RWPE2 (cell line): ENCODE results near the gene HDAC10.

Experiments
- ATAC-seq: fragments of 200-7000 bp; cut with Tn5 transposase; 3 replicates; pipeline ENCODE4 v1.9.1; 2021; ENCODE audit warnings: low read depth
- DNase-seq: peaks from one replicate; pipeline ENCODE4 v3.0.0-alpha.2; 2020; ENCODE audit warnings: low spot score
- H3K27ac ChIP-seq: fragments of 450-650 bp; 2 replicates; pipeline ENCODE4 v1.5.1; 2017; ENCODE audit warnings: mild to moderate bottlenecking; ENCODE audit not compliant: poor library complexity, severe bottlenecking
- H3K27me3 ChIP-seq: fragments of 250-450 bp; sonication (Bioruptor Pico); 2 replicates; pipeline ENCODE4 v1.5.1; 2021; ENCODE audit warnings: mild to moderate bottlenecking, moderate library complexity; ENCODE audit not compliant: insufficient read depth, poor library complexity, severe bottlenecking
- H3K36me3 ChIP-seq: fragments of 250-450 bp; sonication (Bioruptor Pico); 2 replicates; pipeline ENCODE4 v1.5.1; 2020; ENCODE audit warnings: low read depth, mild to moderate bottlenecking, moderate library complexity
- H3K4me1 ChIP-seq: fragments of 250-450 bp; sonication (Bioruptor Pico); 2 replicates; pipeline ENCODE4 v1.5.1; 2021; ENCODE audit warnings: mild to moderate bottlenecking, moderate library complexity; ENCODE audit not compliant: insufficient read depth, poor library complexity, severe bottlenecking
- H3K4me3 ChIP-seq: fragments of 250-450 bp; sonication (Bioruptor Pico); 2 replicates; pipeline ENCODE4 v1.5.1; 2021; ENCODE audit warnings: mild to moderate bottlenecking, moderate library complexity; ENCODE audit not compliant: severe bottlenecking
- H3K9me3 ChIP-seq: fragments of 250-450 bp; sonication (Bioruptor Pico); 2 replicates; pipeline ENCODE4 v1.5.1; 2021; ENCODE audit warnings: mild to moderate bottlenecking, moderate library complexity; ENCODE audit not compliant: severe bottlenecking
- TF ChIP-seq, protein P1 (sequence below): fragments of 450-650 bp; IDR thresholded peaks from one replicate; pipeline ENCODE4 v1.5.1; 2017; ENCODE audit warnings: mild to moderate bottlenecking, moderate library complexity; ENCODE audit not compliant: poor library complexity, severe bottlenecking

Gene HDAC10

DNA sequence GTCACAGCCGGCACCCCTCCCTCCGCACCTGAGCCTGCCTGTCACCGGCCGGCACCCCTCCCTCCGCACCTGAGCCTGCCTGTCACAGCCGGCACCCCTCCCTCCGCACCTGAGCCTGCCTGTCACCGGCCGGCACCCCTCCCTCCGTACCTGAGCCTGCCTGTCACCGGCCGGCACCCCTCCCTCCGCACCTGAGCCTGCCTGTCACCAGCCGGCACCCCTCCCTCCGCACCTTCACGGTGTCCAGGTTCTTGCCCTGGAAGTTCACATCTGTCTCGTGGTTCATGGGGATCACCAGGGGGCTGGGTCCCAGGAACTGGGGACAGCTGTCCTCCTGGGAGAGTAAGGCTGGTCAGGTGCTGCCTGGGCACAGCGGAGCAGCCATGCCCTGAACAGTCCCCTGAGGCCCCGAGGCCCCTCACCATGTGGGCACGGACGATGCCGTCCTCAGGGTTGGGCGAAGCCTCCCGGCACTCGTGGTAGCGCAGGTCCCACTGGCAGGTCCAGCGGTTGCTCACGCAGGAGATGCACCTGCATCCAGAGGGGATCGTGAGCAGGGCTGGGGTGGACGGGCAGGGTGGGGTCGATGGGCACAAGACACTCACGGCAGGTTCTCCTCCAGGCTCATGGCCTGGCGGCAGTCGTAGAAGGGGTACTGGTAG, 34.6 kb upstream of the HDAC10 start:
- Histone ChIP-seq H3K4me3 (no peak overlapping the region), H3K27ac (no peak overlapping the region), H3K4me1 (peaks cover 11% of the 10 kb centered on the region), H3K36me3 (peaks cover 58% of the 10 kb centered on the region), H3K9me3 (no peaks in the 10 kb centered on the region), H3K27me3 (no peaks in the 10 kb centered on the region)
- no peak for DNase-seq
- no peak for ATAC-seq
- TF ChIP-seq, protein P1, sequence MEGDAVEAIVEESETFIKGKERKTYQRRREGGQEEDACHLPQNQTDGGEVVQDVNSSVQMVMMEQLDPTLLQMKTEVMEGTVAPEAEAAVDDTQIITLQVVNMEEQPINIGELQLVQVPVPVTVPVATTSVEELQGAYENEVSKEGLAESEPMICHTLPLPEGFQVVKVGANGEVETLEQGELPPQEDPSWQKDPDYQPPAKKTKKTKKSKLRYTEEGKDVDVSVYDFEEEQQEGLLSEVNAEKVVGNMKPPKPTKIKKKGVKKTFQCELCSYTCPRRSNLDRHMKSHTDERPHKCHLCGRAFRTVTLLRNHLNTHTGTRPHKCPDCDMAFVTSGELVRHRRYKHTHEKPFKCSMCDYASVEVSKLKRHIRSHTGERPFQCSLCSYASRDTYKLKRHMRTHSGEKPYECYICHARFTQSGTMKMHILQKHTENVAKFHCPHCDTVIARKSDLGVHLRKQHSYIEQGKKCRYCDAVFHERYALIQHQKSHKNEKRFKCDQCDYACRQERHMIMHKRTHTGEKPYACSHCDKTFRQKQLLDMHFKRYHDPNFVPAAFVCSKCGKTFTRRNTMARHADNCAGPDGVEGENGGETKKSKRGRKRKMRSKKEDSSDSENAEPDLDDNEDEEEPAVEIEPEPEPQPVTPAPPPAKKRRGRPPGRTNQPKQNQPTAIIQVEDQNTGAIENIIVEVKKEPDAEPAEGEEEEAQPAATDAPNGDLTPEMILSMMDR = no peak

DNA sequence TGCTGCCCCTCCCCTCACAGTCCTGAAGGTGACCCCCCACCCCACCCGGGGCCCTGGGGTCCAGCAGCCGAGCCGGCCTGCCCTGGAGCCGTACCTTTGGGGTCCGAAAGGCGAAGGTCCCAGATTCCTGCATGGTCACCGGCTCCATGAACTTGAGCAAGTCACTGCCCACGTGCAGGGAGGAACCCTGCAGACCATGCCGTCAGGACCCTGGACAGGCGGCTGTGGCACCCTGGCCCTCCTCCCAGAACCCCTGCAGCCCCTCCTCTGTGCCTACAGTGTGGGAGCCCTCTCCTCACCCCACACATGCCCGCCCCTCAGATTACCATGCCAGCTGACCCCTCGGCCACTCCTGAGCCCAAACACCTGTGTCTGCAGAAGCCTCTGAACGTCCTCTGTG, 33.4 kb upstream of the HDAC10 start:
- ATAC-seq (no peak), DNase-seq (no peak)
- Histone ChIP-seq H3K27me3 (no peaks in the 10 kb centered on the region), H3K4me3 (no peak overlapping the region), H3K27ac (no peak overlapping the region), H3K4me1 (peaks cover 11% of the 10 kb centered on the region), H3K36me3 (peaks cover 64% of the 10 kb centered on the region), H3K9me3 (no peaks in the 10 kb centered on the region)
- TF ChIP-seq, protein P1 = no peak

DNA sequence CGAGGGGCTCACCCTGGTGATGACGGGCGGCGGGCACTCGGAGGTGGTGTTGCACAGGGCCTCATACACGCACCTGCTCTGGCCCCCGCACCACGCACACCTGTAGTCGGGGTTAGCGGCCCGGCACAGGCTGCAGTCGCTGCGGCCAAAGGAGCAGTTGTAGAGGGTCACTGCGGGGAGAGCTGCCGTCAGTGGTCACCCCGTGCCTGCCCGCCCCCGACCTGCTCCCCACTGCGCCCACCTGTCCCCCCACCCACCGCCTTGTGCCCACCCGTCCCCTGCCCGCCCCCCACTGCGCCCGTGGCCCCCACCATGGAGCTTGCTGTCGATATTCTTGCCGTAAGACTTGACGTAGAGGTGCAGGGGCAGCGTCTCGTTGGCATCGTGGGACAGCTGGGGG, 32.8 kb upstream of the HDAC10 start:
- peaks cover 64% of the 10 kb centered on the region for H3K36me3 ChIP-seq

DNA sequence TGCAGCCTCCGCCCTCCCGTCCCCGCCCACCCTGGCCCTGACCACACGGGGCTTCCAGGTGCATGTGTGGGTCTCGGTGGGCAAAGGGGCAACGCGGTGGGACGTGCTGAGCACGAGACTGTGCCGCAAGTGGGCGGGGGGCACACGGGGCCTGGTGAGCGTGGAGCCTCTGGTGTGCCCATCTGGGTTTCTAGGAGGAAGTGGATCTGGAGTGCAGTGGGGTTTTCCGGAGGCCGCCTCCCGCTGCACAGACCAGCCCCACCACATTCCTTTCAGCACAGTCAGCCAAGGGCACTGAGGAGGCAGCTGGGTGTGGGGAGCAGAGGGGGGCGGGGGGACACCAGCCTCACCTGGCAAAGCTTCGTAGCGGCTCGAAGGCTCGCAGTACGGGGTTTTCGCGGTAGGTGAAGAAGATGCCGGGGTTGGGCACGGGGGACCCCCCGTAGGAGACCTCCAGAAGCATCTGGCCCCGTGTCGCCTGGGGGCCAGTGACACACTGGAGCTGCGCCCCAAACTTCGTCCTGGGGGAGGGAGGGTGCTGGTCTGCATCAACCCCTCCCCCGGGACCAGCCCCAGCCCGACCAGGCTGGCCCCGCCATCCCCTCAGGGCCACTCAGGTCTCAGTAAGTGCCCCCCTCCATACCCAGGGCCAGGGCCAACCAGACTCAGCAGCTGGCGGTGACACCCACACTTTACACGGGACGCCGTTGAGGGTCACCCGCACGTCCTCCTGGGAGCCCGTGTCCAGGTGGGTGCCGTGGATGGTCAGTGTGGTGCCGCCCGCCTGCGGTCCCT, 31.5 kb upstream of the HDAC10 start:
- Histone ChIP-seq H3K4me1 (peaks cover 11% of the 10 kb centered on the region), H3K27me3 (no peaks in the 10 kb centered on the region), H3K4me3 (no peak overlapping the region), H3K36me3 (peaks cover 64% of the 10 kb centered on the region), H3K9me3 (no peaks in the 10 kb centered on the region), H3K27ac (peak overlapping the region; percentile 88)
- TF ChIP-seq, protein P1 = no peak
- DNase-seq (peak; percentile 96), ATAC-seq (peak; percentile 88)

More for the DNA sequence above, 32.8 kb upstream of the HDAC10 start:
- DNase-seq (no peak), ATAC-seq (no peak)
- no peak overlapping the region for H3K4me3 ChIP-seq
- H3K27me3 ChIP-seq = no peaks in the 10 kb centered on the region
- H3K4me1 ChIP-seq = peaks cover 11% of the 10 kb centered on the region
- H3K9me3 ChIP-seq = no peaks in the 10 kb centered on the region
- no peak overlapping the region for H3K27ac ChIP-seq
- TF ChIP-seq, protein P1 = no peak

DNA sequence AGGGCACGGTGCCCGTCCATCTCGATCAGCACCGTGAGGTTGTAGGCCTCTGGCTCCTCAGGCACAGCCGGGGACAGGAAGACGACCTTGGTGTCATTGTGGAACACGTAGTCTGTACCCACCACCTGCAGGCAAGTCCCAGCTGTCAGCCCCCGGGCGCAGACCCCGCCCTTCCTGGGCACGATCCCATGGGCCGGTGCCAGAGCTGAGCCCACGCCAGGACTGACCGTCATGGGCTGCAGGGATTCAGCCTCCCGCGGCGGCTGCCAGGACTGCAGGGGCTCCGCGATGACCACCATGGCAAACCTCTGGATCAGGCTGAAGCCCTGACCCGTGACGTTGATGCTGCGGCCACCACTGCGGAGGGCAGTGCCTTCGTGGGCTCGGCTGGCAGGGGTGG, 30.9 kb upstream of the HDAC10 start:
- ATAC-seq (0 out of 3 replicates have a peak, but pooled peaks have one; percentile 6), DNase-seq (no peak)
- no peak overlapping the region for H3K4me3 ChIP-seq
- peaks cover 67% of the 10 kb centered on the region for H3K36me3 ChIP-seq
- H3K27ac ChIP-seq = peak overlapping the region; percentile 88
- H3K4me1 ChIP-seq = peaks cover 11% of the 10 kb centered on the region
- H3K27me3 ChIP-seq = no peaks in the 10 kb centered on the region
- TF ChIP-seq, protein P1 = peak; percentile 7
- no peaks in the 10 kb centered on the region for H3K9me3 ChIP-seq
